Measurements from ENCODE around the gene TRIM43. TPM values are rescaled to one million over a fixed set of nuclear protein-coding genes. Genes with fewer than 3 reads are reported as not detected.
"Not testable (repeated sequence)": the region's sequence is repeated elsewhere in the genome, so short reads cannot be mapped to it uniquely, and the experiment has no call there.

TRIM43 gene
- total and polyA plus RNA-seq, 2 donors from 2014 or later, result not detected

DNA sequence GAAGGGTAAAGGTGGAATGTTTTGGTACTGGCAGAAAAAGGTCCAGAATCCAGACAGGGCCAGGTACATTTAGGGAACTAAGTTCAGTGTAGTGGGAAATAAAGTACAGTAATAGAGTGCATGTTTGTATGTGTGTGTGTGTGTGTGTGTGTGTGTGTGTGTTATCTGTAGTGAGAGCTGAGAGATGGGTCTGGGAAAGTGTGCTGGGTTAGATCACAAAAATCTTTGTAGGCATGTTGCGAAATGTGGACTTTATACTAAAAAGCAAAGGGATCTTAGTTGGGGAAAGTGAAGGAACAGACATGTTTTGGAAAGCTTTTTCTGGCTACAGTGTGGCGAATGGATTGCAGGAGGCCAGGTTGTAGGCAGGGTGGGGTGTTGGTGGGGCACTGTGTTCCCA, 53.5 kb downstream of the TRIM43 start:
- H3K27ac ChIP-seq (ENCODE audit: low read depth in 2 of 2, low read length in 2 of 2); FAIRE-seq; H3K9ac ChIP-seq (ENCODE audit: low read length in 3 of 3); H3K4me3 ChIP-seq (ENCODE audit: low read length in 3 of 3); DNase-seq; intact Hi-C loops (cut with DNase I); H3K4me1 ChIP-seq (ENCODE audit: control insufficient read depth in 2 of 3, insufficient read depth in 2 of 3, low read depth in 1 of 3, low read length in 3 of 3); H3K36me3 ChIP-seq (ENCODE audit: control insufficient read depth in 2 of 3, insufficient read depth in 3 of 3, low read length in 3 of 3); H3K9me3 ChIP-seq (ENCODE audit: control insufficient read depth in 2 of 3, insufficient read depth in 1 of 3, low read length in 3 of 3); H3K27me3 ChIP-seq (ENCODE audit: control insufficient read depth, insufficient read depth, low read length): not testable (repeated sequence)

DNA sequence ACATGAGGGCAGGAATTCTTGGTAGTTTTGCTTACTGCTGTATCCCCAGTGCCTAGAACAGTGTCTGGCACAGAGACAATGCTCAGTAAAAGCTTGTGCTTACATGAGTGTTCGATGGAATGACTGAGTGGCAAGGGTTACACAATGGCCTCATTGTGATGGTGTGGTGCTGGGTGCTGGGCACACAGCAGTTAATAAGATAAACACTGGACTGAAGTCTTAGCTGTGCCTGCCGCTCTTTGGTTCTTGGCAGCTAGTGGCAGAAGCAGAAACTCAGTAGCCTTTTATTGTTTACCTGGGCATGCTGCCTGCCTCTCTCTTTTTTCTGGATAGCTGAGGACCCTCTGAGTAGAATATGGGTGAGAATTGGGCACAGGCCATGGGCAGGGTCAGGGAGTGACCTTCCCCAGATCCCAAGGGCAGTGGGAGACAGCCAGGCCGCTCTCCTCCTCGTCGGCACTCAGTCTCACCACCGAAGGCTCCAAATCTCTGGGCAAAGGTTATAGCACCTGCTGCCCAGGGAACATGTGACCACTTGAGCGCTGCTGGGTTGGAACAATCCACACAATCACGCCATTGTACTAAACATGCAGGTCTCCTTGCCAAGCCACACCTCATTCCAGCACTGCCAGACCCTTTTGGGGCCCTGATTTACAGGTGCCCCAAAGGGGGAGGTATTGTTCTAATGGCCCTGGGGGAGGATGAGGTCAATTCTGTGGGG, 54.6 kb downstream of the TRIM43 start:
- H3K9me3 ChIP-seq (ENCODE audit: control insufficient read depth in 2 of 3, insufficient read depth in 1 of 3, low read length in 3 of 3); H3K27me3 ChIP-seq (ENCODE audit: control insufficient read depth, insufficient read depth, low read length); DNase-seq; H3K4me1 ChIP-seq (ENCODE audit: control insufficient read depth in 2 of 3, insufficient read depth in 2 of 3, low read depth in 1 of 3, low read length in 3 of 3); H3K4me3 ChIP-seq (ENCODE audit: low read length in 3 of 3); H3K9ac ChIP-seq (ENCODE audit: low read length in 3 of 3); H3K27ac ChIP-seq (ENCODE audit: low read depth in 2 of 2, low read length in 2 of 2); intact Hi-C loops (cut with DNase I); FAIRE-seq; H3K36me3 ChIP-seq (ENCODE audit: control insufficient read depth in 2 of 3, insufficient read depth in 3 of 3, low read length in 3 of 3): not testable (repeated sequence)

DNA sequence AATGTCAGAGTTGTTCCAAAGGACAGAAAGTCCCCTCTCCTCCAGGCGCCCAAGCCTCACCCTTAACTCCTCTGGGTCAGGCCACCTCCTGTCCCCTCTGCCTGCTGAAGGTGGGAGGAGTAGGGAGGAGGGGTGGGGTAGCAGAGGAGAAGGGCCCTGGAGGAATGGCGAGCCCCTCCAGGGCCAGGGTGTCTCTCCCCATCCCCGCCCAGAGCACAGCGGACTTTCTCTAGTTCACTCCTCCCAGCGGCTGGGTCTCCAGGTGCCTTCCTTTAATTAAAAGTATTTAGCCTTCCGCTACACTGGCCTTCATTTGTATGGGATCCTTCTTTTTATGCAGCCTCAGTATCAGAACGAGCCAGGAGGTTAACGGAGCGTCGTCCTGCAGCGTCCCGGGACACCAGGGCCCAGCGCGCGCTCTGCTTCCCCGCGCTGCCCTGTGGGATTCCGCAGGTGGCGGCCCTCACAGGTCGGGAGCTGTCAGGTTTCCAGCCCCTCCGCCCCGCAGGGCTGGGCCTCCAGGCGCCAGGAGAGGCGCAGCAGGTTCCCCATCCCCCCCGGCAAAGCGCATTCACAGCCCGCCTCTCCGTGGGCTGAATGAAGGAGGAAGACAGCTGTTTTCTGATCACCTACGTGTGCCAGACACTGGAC, 57.2 kb downstream of the TRIM43 start:
- intact Hi-C loops (cut with DNase I); H3K9ac ChIP-seq (ENCODE audit: low read length in 3 of 3); H3K36me3 ChIP-seq (ENCODE audit: control insufficient read depth in 2 of 3, insufficient read depth in 3 of 3, low read length in 3 of 3); H3K9me3 ChIP-seq (ENCODE audit: control insufficient read depth in 2 of 3, insufficient read depth in 1 of 3, low read length in 3 of 3); H3K27ac ChIP-seq (ENCODE audit: low read depth in 2 of 2, low read length in 2 of 2); FAIRE-seq; H3K4me1 ChIP-seq (ENCODE audit: control insufficient read depth in 2 of 3, insufficient read depth in 2 of 3, low read depth in 1 of 3, low read length in 3 of 3); H3K27me3 ChIP-seq (ENCODE audit: control insufficient read depth, insufficient read depth, low read length); H3K4me3 ChIP-seq (ENCODE audit: low read length in 3 of 3): not testable (repeated sequence)
- DNase-seq, result peak in 2 of 5 donors; percentile 29 to 51

Other genes starting within 250 kb of the TRIM43 start
- 24.9 TPM for gene FAHD2A, start 189.3 kb upstream of the TRIM43 start, total RNA-seq
- 64.9 TPM for gene FAHD2A, start 189.3 kb upstream of the TRIM43 start, polyA plus RNA-seq (ENCODE audit: insufficient read depth, low read depth, low replicate concordance)
- not detected for gene TRIM43B, start 107.2 kb upstream of the TRIM43 start, total RNA-seq
- gene TRIM43B, start 107.2 kb upstream of the TRIM43 start, polyA plus RNA-seq (ENCODE audit: insufficient read depth, low read depth, low replicate concordance), result not detected